CD4-positive, alpha-beta T cell treated with Interleukin-2 at 100 ng/mL for 4 hours (primary cell): ENCODE measurements around the gene XDH.

Source experiments
- DNase-seq: peaks from one replicate; pipeline ENCODE4 v3.0.0-alpha.2; 2020; ENCODE audit warnings: low spot score

XDH gene

DNA sequence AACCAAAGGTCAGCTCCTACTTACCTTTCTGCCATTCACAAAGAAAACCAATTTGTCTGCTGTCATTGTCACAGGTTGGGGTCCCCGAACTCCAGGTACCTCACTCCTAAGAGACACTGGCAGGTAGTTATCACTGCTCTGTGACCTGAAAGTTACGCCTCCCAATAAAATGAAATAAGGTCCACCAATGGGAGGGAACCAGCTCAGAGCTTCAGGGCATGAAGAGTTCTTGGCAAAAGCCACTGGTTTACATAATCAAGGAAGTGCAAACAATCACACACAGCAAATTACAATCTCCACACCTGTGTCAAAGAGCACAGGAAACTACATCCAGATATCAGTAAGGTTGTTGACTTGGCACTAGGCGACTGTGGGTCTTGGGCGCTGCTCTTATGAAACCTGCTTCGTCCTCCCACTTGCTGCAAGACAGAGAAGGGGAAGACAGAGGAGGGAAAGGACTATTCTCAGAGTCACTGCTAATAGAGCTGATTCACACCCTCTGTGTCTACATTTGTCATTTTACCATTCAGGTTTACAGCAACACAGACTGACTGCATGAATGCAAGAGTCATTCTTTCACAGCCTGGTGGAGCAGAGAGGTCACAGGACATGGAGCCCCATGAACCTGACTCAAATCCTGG, at the start of gene XDH:
TSS of gene XDH (minus strand) at position 142 of the 641 bp plus-strand sequence. CDS start at position 66, 76 bp downstream.
- no peak for DNase-seq

DNA sequence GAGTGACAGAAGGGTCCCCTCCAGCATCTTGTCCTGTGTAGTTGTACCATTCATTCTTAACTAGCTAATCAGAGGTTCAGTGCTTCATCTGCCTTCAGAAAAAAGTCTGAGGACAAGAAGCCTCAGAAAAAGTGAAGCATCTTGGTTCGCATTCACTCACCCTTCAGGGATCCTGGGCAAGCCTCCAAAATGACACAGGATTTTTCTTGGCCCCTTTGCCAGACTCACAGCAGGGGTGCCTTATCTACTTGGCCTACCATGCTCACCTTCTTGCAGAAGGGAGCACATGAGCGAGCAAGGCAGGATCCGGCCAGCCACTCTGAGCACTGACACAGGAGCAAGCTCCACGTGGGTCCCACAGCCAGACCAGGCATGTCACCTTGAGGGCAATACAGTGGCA, 43.1 kb upstream of the XDH start:
- no peak for DNase-seq

DNA sequence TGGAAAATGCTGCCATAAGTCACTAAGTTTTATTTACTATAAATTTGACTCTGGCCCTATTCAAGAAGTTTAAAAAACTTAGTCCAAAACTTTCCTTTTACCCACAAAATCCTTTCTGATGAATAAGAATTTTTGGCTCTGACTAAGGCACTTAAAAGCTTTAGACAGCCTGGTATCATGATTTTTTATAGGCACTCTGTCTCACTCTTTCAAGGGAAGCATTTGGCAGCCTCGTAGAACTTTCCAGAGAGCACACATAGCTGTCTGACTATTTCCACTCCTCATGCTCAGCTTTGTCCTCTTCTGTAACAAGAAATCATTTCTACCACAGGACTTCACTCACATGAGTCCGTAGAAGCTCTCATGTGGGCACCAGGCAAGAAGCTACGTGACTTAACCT, 32.3 kb upstream of the XDH start:
- DNase-seq = no peak

DNA sequence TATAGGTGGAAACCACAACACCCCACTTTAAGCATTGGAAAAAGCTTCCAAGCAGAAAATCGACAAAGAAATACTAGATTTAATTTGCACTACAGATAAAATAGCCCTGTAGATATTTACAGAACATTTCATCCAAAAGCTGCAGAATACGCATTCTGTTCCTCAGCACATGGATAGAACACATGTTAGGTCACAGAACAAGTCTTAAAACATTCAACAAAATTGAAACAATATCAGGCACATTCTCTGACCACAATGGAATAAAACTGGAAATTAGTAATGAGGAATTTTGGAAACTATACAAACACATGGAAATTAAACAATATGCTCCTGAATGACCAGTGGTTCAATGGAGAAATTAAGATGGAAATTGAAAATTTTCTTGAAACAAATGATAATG, 27.8 kb upstream of the XDH start:
- DNase-seq = no peak

DNA sequence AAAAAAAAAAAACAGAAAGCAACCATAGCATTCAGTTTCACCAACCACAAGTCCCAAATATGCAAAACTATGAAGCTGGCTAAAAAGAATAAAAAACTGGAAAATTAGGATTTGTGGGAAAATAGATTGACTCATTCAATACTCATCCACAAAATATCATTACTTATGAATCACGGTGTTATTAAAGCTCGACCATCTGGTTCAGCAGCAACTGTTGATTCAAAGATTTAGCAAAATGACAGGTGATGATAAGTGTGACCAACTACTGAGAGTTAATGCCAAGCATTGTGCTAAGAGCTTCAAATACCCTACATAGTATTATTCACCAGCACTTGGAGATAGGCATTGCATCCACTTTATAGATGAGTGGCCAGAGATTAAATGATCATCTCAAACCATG, 26.2 kb upstream of the XDH start:
- no peak for DNase-seq

DNA sequence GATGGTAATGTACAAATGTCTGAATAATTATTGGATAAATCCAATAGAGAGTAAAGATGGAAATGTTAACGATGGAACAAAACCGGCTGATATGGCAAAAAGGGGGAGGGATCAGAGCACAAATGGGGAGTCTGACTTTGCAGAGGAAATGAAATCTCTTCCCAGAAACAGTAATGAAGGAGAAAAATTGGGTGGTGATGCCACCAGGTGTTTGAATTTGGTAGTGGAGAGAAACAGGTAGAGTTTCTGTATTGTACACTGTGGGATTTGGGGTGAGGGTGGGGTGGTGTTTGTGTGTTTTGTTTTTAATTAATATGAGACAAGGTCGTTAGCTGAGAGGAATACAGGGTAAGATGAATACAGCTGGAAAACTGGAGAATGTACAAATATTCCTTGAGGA, 20.4 kb upstream of the XDH start:
- DNase-seq = no peak

DNA sequence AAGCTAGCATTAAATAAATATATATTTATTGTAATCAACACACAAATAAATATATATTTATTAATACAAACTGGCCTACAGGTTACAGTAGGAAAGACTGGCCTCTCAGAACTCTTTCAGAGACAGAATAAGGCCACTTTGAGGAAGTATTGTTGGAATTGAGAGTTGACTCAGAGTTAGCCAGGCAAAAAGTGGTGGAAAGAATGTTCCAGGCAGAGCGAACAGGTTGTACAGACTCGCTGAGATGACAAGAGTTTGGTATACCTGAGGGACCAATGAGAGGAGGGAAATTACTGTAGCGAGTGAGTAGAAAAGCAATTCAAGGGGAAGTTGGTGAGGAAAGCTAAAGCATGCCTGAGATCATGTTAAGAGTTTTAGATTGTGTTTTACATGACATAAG, 19.0 kb upstream of the XDH start:
- DNase-seq = no peak

DNA sequence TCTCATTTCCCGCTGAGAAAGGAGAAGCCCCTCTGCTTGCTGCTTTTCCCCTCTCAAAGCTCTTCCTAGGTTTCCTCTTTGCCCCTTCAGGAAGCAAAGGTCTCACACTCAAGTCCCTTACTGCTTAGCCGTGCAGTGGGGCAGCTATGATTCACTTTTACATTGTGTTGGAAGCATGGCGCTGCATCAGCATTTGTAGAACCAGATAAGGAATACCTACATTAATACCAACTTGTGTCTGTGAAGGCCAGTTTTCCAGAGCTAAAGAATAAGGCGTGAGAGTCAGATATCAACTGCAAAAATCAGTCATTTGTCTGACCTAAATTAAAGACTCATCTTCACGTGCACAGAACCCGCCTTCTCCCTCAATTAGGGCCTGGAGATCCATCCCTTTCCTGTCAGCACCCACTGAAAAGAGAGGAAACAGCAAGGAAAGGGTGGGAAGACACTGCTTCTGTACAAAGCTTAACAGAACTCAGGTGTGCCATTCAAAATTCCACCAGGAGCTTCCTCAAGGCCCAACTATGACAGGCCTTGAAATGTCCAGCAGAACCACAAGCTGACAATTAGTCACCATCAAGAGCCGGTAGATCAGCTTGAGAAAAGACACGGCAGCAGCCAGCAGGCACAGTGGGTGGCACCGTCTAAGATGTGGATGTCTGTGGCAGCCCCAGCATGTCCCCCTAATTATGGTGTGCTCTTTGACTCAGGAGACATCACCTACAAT, 16.1 kb upstream of the XDH start:
- no peak for DNase-seq

DNA sequence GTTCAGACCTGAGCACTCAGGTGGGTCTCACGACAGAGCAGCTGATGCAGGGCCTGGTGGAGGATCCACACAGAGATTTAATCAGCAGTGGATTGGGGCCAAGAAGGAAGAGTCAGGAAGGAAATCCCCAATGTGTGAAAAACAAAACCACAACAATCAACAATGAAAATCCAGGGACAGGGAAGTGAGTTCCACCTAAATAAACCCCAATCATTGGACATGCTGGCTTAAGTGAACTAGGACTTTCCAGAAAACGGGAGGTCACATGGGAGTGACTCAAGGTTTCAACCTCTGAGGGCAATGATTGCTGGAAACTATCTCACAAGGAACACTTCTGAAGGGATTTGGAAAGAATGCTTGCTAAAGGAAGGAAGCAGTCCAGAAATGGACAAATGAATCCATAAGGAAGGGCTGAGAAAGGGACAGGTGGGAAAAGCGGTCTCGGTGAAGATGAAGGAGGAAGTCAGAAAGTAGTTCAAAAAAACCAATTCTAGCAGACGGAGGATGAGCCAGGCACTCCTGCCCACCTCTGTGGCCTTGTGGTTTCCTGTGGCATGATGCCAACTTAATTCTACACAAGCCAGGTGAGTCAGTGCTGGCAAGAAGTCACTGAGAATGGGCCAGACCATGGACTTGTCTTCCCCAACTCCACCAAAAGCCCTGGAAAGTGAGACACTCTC, 15.4 kb upstream of the XDH start:
- DNase-seq = peak; percentile 47

DNA sequence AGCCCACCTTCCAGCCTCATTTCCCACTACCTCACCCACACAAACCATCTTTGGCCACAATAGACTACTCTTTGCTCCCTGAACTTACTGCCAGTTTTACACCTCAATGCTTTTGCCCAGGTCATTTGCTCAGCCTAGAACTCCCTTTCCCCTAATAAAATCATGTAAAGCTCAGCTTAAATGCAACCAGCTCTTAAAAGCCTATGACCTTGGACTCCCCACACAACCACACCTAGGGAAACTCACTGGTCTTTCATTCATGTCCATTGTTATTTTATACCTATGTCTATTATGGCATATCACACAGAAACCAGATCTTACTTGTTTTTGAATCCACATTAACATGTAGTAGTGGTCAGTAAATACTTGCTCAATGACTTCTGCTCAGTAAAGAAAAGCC, 14.5 kb upstream of the XDH start:
- no peak for DNase-seq

DNA sequence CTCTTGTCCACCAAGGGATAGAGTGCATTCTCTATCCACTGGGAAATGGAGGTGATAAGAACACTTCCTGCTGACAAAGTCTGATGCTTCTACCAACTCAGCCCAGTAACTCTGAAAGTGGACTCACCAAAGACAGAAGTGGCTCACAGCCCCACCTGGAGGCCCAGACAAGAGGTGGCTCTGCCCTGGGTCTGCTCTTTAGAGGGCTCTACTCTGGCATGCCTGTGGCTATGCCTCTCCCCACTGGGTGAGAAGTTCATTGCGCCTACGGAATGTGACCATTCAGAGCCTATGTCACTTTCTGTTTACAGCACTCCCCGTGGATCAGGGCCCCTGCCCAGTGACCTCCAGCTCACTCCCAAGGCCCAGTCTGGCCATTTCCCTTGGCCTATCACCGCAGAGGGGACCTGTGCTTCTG, 13.5 kb upstream of the XDH start:
- DNase-seq = no peak

DNA sequence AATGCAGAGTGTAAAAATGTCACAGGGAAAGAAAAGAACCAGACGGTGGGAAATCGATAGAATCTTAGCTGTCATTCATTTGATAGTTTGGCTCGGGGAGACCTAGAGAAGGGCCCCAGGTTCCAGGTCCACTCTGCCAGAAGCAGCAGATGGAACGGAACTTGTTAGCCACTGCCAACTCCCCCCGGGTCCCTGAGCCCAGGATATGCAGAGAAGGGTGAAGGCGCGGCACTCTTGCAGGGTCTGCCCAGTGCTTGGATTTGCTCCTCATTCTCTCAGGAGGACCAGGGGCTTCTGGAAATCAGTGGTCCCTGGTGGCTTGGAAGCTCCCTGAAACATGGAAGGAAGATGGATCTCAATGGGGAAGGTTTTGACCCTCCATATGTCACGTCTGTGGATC, 11.6 kb upstream of the XDH start:
- no peak for DNase-seq

DNA sequence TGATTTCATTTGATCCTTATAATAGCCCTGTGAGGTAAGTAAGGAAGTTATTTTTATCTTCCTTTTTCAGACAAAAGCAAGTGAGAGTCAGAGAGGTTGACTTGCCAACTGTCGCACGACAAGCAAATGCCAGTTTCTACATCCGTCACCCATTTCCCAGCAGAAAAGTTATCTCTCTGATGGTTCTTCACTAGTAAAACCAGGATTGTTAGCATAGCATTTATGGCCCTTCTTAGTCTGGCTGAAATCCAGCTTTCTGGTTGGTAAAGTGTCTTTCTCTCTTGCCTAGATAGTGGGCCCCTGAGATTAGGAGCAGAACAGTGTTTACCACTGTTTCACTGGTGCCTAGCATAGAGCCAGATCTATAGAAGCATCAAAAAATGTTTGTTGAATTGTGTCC, 7.1 kb upstream of the XDH start:
- DNase-seq = no peak

DNA sequence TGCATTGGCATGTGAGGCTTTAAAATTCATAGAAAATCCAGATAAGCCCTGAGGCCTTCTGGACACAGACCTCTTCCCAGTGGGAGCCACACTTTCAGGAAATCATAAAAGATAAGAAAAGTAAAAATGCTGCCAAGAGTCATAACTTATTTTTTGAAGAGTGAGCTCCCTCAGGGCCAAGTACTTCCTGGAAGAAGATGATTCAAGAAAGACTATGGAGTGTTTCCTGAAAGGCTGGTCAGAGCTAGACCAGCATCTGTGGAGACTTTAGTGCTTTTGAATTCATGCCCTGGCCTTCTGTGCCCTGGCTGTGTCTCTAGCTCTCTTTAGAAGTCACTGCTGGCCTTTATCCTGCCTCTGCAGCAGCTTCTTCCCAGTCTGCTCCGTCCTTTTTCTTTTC, 6.4 kb upstream of the XDH start:
- DNase-seq = no peak

DNA sequence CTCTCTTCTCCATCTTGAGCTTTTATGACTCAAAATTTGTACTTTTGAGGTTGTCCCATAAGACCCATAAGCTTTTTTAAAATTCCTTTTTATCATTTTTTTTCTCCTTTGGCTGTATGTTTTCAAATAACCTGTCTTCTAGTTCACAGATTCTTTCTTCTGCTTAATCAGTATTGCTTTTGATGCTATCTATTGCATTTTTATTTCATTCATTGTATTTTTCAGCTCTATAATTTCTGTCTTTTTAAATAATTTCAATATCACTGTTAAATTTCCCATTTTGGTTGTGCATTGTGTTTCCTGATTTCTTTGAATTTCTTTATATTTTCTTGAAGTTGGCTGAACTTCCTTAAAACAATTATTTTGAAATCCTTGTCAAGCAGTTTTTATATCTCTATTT, 4.8 kb upstream of the XDH start:
- DNase-seq = no peak

DNA sequence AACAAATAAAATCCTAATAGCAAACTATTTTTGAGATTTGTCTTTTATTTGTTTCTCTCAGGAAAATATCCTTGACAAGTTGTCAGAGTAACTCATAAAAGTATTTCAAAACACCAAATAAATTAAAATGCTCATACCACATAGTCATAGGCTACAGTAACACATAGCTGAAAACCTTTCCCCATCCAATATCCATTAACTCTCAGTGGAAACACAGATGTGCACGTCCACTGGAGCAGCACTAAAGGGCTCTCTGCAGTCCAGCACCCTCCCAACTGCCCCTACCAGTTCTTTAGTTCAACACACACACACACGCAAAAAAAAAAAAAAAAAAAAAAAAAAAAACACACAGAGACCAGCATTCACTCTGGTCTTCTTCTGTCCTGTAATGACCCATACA, 879 bp upstream of the XDH start:
- no peak for DNase-seq

DNA sequence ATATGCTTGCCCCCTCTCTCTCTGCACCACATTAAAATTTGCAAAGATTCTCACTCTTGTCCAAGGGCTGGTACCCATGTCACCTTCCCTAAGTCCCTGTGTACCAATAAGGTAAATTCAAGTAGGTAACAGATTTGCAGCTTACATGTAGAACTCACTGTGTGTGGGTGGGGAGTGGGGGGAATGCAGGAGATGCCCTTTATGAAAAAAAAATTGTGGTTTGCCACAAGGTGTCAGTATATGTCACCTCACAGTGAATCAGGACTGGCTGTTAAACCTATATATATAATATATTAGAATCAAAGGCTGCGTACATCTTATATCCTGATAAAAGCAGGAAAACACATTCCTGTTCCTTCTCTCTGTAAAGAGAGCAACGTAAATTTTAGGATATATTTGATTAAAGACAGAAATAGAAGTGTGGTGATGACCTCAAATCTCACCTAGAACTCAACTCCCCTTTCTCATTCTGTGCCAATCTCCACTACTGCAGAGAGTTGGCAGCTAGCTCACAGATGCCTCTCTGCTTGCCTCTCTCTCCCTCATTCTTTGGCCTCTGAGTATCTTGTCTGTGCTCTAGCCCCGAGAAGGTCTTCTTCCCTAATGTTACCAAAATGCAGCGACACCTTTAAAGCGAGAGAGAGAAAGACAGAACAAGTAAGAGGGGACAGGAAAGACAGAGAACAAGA, 536 bp downstream of the XDH start:
- peak; percentile 22 for DNase-seq

DNA sequence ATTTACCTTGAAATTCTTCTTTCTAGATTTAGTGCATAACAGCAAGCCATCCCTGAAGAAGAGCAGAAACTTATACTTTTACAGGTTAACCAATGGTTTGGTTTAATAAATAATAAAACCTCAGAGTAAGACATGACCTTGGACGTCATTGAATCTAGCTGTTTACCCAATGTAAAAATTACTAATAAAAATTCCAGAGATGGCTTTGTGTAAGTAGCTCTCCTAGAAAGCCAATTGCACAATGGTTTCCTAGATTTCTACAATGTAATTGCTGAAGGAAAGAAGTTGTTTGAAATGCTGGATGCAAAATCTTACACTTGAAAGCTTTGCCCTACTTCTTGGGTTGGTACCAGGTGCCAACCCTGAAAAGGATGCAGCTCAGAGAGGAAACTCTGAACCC, 1.5 kb downstream of the XDH start:
- DNase-seq = no peak

DNA sequence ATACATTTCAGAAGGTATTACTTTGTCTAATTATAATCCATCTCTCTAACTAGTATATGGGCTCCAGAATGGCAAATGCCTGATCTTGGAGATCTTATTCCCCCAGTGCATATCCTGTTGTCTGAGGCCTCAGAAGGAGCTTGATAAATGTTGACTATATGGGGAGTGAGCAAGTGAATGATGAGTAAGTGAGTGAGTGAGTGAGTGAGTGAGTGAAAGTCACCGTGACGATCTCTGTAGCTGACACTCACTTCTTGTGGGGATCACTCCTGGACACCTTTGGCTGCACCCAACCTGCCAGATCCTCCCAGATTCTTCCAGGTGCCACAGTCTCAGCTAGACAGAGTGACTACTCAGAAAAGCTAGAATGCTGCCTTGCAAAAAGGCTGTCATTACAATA, 2.8 kb downstream of the XDH start:
- no peak for DNase-seq

DNA sequence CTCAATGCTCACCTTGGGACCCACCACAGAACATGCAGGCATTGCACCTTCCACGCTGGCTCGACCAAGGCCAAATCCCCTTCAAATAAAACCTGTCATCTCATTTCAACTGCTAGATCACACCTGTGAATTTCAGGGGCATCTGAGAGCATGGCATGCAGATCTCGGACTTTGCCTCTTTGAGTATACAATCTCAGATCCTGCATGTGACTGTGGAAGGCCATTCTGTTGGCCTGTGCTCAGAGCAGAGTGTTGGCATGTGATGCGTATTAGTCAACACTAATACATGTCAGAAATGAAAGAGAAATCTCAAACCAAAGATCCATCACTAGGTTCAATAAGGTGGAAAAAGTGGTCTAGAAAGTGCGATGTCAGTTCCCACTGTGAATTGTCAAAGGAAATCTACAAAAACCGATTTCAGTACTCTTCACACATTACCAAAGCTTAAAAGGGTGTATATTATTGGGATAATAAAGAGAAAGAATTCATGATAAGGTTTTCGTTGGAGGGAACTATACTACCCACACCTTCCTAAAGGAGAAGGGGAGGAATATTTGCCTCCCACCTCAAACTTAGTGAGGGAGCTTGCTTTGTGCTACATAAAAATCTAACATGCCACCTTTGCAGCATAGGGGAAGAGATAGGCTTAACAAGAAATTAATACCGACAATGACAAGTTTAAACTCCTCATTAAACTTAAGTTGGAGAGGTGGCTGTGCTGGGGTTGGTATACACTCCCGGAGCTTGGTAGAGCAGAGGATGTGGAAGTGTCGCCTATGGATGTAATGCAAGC, 7.8 kb downstream of the XDH start:
- DNase-seq = no peak

DNA sequence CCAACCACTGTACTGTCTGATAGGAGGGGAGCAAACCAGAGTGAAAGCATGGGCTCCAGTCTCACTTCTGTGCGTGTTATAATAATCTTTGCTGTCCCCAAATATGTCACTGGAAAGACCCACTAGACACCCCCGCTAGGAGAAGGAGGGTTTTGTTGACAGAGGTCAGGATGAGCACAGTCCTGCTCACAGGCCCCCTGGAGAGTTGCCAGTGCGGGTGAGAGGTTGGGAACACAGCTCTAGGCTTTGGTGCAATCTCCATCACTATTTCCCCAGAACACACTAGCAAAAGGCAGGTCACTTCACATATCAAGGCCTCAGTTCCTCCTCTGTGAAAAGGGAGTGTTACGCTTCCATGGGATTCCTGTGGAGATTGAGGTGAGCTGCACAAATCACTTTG, 9.7 kb downstream of the XDH start:
- no peak for DNase-seq

DNA sequence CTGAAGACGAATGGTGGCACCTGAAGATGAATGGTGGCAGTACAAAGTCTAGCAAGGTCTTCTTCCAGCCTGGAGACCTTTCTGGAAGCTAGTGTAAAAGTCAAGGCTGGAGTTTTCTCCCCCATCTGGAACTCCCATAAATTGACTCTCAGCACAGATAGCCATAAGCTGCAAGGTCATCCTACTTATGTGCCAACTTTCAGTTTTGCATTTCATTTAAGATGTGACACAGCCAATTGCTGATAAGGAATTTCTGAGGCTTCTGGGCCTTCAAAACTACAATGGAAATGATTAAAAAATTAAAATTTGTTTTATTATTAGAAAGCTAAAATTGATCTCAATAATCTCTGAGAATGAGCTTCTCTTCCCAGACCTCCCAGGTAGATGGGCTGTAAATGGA, 10.2 kb downstream of the XDH start:
- no peak for DNase-seq
